Rectal smooth muscle tissue (tissue), 1 donor: ENCODE results near the gene BCL7B.
"Not testable (repeated sequence)": the region's sequence is repeated elsewhere in the genome, so short reads cannot be mapped to it uniquely, and the experiment has no call there.

Source experiments
- H3K27ac ChIP-seq: one replicate; pipeline ENCODE4 v1.7.0; 2013; ENCODE audit warnings: low read depth, low read length, inconsistent platforms
- H3K27me3 ChIP-seq: one replicate; pipeline ENCODE4 v1.7.0; 2013; ENCODE audit warnings: low read length; ENCODE audit not compliant: control insufficient read depth, insufficient read depth
- H3K36me3 ChIP-seq: one replicate; pipeline ENCODE4 v1.7.0; 2013; ENCODE audit warnings: low read length; ENCODE audit not compliant: control insufficient read depth, insufficient read depth
- H3K4me1 ChIP-seq: one replicate; pipeline ENCODE4 v1.7.0; 2013; ENCODE audit warnings: low read length; ENCODE audit not compliant: control insufficient read depth, insufficient read depth
- H3K4me3 ChIP-seq: one replicate; pipeline ENCODE4 v1.7.0; 2013; ENCODE audit warnings: low read length
- H3K9ac ChIP-seq: one replicate; pipeline ENCODE4 v1.7.0; 2013; ENCODE audit warnings: low read length

Gene BCL7B

DNA sequence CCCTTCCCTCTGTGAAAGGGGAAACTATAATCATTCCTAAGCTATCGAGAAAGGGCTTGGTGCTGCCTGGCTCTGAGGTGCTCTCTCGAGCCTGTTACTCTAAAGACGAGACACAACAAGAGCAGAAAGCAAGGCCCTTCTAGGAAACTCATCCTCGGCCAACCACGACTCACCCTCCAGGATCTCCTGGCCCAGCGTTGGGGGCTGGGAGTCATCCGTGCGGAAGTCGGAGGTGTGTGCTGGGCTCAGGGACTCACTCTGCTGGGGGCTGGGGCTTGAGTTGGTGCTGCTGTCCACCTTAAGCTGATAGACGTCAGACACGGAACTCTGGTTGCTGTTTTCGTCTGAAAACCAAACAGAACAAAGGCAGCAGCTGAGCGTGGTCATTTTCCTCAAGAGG, 17.8 kb downstream of the BCL7B start:
- Histone ChIP-seq H3K4me1 (peaks cover 6% of the 10 kb centered on the region), H3K27ac (no peak overlapping the region), H3K9ac (no peak overlapping the region), H3K36me3 (peaks cover 51% of the 10 kb centered on the region), H3K4me3 (no peak overlapping the region), H3K27me3 (no peaks in the 10 kb centered on the region)

DNA sequence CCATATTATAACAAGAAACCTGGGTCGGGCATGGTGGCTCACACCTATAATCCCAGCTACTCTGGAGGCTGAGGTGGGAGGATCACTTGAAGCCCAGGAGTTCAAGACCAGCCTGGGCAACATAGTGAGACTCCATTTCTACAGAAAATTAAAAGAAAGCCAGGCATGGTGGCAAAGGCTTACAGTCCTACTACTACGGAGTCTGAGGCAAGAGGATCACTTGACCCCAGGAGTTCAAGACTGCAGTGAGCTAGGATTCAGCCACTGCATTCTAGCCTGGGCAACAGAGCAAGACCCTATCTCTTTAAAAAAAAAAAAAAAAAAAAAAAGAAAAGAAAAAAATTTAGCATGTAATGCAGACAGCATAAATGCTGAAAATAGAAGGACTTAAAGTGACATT, 19.0 kb downstream of the BCL7B start:
- H3K4me1 ChIP-seq, H3K27ac ChIP-seq, H3K27me3 ChIP-seq, H3K4me3 ChIP-seq, H3K9ac ChIP-seq: not testable (repeated sequence)
- H3K36me3 ChIP-seq, result peaks cover 48% of the 10 kb centered on the region

DNA sequence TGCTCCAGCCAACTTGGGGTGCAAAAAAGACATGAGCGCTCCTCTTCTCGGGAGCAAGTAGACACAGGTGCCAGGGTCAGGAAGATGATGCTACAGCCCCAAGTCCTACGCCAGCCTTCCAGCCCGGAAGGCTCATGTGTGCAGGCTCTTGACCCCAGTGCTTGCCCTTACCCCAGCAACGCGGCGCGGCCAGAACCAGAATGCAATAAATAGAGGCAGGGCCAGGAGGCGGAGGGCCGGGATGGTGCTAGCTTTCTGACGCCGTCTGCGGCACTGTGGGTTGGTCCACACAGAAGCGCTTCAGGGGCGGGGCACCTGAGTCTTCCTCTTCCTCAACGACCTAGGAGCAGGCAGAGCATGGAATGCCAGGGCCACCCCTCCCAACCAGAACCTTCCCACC, 20.4 kb downstream of the BCL7B start:
- no peak overlapping the region for H3K4me3 ChIP-seq
- no peaks in the 10 kb centered on the region for H3K27me3 ChIP-seq
- H3K9ac ChIP-seq, result no peak overlapping the region
- H3K27ac ChIP-seq, result no peak overlapping the region
- peaks cover 40% of the 10 kb centered on the region for H3K36me3 ChIP-seq
- H3K4me1 ChIP-seq, result peaks cover 3% of the 10 kb centered on the region

DNA sequence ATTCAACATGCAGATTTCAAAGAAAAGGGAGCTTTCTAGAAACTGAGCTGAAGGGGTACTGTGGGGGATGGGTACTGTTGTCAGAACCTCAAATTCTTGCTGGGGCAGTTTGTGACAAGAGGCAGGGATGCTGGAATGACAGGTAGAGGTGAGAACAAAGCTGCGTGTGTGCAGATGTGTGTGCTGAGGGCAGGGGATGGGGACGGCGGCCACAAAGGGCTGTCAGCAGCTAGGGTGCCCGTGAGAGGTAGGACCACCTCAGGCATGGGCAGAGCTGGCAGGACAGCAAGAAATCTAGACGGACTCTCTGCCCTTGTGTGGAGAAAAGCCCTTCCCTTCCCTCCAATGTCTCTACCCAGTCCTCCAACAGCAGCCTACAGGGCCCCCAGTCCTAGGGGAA, 21.0 kb downstream of the BCL7B start:
- Histone ChIP-seq H3K4me1 (no peaks in the 10 kb centered on the region), H3K27ac (no peak overlapping the region), H3K36me3 (peaks cover 34% of the 10 kb centered on the region), H3K9ac (no peak overlapping the region), H3K4me3 (no peak overlapping the region), H3K27me3 (no peaks in the 10 kb centered on the region)

DNA sequence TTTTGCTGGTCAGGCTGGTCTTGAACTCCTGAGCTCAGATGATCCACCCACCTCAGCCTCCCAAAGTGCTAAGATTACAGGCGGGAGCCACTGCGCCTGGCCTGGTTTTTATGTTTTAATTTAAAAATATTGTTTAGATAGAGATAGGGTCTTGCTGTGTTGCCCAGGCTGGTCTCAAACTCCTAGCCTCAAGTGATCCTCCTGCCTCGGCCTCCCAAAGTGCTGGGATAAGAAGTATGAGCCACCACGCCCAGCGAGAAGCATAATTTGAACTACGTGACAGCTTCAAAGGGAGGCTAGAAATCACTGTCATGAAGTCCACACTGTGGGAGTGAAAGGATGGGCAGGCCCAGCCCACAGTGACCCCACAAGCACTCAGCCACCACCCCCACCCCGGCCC, 21.6 kb downstream of the BCL7B start:
- H3K4me3 ChIP-seq, H3K27me3 ChIP-seq, H3K4me1 ChIP-seq, H3K9ac ChIP-seq, H3K27ac ChIP-seq: not testable (repeated sequence)
- H3K36me3 ChIP-seq, result peaks cover 34% of the 10 kb centered on the region

DNA sequence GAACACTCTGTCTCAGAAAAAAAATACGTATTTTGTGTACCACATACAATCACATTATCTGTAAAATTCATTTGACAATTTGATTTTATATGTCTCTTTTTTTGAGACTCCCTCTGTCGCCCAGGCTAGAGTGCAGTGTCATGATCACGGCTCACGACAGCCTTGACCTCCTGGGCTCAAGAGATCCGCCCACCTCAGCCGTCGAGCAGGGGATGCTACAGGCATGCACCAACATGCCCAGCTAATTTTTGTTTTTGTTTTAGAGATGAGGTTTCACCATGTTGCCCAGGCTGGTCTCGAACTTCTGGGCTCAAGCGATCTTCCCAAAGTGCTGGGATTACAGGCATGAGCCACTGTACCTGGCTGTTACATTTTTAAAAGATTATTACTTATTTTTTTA, 23.7 kb downstream of the BCL7B start:
- no peak overlapping the region for H3K9ac ChIP-seq
- no peak overlapping the region for H3K4me3 ChIP-seq
- H3K27ac ChIP-seq, result no peak overlapping the region
- H3K4me1 ChIP-seq, result no peaks in the 10 kb centered on the region
- no peaks in the 10 kb centered on the region for H3K27me3 ChIP-seq
- peaks cover 20% of the 10 kb centered on the region for H3K36me3 ChIP-seq

DNA sequence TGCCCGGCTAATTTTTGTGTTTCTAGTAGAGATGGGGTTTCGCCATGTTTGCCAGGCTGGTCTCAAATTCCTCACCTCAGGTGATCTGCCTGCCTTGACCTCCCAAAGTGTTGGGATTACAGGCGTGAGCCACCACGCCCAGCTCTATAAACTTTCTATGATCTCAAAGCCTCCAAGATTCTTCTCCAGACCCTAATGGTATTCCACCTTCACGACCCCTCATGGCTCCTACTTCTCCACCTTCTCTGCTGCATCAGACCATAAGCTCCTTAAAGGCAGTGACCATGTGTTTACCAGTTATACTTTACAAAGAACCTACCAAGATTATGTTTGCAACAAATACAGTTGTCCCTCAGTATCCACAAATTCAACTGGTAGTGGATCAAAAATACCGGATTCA, 25.3 kb downstream of the BCL7B start:
- Histone ChIP-seq H3K27ac (no peak overlapping the region), H3K36me3 (peaks cover 12% of the 10 kb centered on the region), H3K9ac (no peak overlapping the region), H3K27me3 (no peaks in the 10 kb centered on the region), H3K4me3 (no peak overlapping the region), H3K4me1 (no peaks in the 10 kb centered on the region)

DNA sequence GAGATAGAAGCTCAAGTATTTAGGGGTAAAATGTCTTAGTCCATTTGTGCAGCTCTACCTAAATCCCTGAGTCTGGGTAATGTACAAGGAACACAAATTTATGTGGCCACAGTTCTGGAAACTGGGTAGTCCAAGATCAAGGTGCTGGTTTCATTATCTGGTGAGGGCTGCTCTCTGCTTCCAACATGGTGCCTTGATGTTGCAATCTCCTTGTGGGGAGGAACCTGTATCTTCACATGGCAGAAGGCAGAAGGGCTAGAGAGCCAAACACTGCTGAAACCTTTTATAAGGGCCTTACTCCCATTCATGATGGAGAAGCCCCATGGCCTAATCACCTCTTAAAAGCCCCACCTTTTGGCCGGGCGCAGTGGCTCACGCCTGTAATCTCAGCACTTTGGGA, 26.7 kb downstream of the BCL7B start:
- Histone ChIP-seq H3K4me3 (no peak overlapping the region), H3K27me3 (no peaks in the 10 kb centered on the region), H3K4me1 (no peaks in the 10 kb centered on the region), H3K27ac (no peak overlapping the region), H3K9ac (no peak overlapping the region), H3K36me3 (peaks cover 3% of the 10 kb centered on the region)

DNA sequence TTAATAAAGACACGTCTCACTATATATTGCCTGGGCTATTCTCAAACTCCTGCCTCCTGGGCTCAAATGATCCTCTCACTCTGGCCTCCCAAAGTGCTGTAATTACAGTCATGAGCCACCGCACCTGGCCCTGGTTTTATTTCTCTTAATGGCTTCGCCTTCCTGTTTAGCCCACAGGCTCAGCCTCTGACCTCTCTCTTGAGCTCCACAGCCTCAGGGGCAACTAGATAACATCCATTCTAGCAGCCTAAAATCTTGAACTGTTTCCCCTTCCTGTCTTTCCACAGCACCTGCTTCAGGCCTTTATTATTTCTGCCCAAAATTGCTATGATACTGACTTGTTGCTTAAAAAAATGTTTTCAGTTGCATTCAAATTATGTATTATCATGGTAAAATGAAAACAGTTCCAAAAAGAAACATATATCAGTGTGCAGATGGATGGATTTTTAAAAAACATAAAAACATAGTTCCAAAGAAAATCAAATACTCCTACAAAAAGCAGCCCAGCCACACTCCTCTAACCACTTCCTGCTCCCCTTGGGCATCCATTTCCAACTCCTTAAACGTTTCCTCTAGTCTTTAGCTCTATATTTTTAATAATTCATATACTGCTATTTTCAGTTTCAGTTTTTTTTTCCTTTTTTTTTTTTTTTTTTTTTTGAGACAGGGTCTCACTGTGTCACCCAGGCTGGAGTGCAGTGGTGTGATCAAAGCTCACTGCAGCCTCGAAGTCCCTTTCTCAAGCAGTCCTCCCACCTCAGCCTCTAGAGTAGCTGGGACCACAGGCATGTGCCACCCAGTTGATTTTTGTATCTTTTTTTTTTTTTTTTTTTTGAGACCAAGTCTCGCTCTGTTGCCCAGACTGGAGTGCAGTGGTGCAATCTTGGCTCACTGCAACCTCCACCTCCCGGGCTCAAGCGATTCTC, 30.3 kb downstream of the BCL7B start:
- no peak overlapping the region for H3K9ac ChIP-seq
- H3K27ac ChIP-seq, result no peak overlapping the region
- H3K4me3 ChIP-seq, result no peak overlapping the region
- H3K4me1 ChIP-seq, result no peaks in the 10 kb centered on the region
- H3K36me3 ChIP-seq, result no peaks in the 10 kb centered on the region
- H3K27me3 ChIP-seq, result no peaks in the 10 kb centered on the region

DNA sequence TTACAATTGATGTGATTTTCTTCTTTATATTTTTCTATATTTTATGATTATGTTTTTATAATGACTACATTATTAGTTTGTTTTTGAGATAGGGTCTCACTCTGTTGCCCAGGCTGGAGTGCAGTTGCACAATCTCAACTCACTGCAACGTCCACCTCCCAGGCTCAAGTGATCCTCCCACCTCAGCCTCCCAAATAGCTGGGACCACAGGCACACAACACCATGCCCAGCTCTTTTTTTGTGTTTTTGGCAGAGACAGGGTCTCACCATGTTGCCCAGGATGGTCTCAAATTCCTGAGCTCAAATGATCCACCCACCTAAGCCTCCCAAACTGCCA, 31.4 kb downstream of the BCL7B start:
- not testable (repeated sequence) for H3K27ac ChIP-seq, H3K9ac ChIP-seq, H3K4me1 ChIP-seq, H3K4me3 ChIP-seq, H3K36me3 ChIP-seq, H3K27me3 ChIP-seq

DNA sequence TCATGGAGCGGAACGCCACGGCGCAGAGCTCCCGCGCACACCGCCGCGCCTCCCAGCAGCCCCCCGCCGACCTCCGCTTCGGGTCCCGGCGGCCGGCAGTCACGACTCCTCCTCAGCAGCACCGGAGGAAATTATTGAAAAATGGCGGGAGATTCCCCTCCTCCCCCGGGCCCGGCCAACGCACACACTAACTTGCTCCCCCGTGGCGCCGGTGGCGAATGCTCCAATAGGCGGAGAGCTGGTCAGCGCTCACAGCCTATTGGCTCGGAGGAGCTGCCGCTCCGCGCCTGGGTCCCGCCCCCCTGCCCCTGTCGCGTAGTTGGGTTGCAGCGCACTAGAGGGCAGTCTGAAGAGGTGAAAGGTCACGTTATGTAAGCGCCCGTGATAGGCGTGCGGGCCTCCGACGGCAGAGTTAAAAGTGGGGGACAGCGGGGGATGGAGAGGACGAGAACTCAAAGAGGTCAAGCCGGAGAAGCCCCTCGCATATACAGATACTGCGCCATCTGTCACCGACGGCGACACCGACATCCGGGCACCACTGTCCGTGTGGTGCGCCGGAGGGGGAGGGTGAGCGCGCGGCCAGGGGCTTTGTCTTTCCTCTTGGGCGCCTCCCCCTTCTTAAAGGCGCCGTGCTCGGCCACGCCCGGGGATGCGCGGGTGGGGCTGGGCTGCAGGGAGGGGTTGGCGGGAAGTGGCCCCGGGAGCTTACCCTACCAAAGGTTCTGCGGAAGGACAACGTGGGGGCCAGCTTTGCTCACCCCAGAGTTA, 35.2 kb downstream of the BCL7B start, which contains the start of gene BAZ1B:
BAZ1B (minus strand) TSS at position 189 of the 768 bp plus-strand sequence. CDS start 360 bp downstream, outside the sequence.
- Histone ChIP-seq H3K36me3 (no peaks in the 10 kb centered on the region), H3K27me3 (no peaks in the 10 kb centered on the region), H3K4me1 (peaks cover 19% of the 10 kb centered on the region), H3K4me3 (peak within 1 kb of the TSS; percentile 83), H3K27ac (peak within 1 kb of the TSS; percentile 93), H3K9ac (peak within 1 kb of the TSS; percentile 68)

DNA sequence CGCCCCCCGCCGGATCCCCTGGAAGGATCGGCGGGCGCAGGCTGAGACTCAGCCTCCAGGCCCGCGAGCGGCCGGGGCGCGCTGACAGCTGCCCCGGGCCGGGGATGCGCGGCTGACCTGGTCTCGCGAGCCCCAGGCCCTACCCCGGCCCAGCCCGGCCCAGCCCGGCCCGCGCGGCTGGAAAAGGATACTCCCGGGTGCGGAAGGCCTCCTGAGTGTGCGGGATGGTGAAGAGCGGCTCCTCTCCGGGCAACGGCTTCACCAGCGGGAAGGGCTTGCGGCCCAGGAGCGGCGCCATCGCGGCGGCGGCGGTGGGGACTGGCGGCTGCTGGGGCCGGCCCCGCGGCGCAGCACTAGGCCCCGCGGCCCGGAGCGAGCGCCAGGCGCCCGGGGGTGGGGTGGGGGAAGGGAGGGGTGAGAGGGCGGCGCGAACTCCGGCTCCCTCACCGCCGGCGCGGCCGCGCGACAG, 35.8 kb downstream of the BCL7B start:
- Histone ChIP-seq H3K27me3 (no peaks in the 10 kb centered on the region), H3K36me3 (no peaks in the 10 kb centered on the region), H3K9ac (peak overlapping the region; percentile 30), H3K27ac (peak overlapping the region; percentile 93), H3K4me3 (peak overlapping the region; percentile 80), H3K4me1 (peaks cover 19% of the 10 kb centered on the region)
